GM12874 (cell line): ENCODE data around the gene SLC9A4.

Source experiments
- TF ChIP-seq, protein P1 (sequence below): IDR thresholded peaks from 2 replicates; pipeline ENCODE4 v1.5.1; 2011; ENCODE audit warnings: low read depth, mild to moderate bottlenecking, control low read depth, low read length, moderate library complexity; ENCODE audit not compliant: insufficient read depth

Gene SLC9A4

DNA sequence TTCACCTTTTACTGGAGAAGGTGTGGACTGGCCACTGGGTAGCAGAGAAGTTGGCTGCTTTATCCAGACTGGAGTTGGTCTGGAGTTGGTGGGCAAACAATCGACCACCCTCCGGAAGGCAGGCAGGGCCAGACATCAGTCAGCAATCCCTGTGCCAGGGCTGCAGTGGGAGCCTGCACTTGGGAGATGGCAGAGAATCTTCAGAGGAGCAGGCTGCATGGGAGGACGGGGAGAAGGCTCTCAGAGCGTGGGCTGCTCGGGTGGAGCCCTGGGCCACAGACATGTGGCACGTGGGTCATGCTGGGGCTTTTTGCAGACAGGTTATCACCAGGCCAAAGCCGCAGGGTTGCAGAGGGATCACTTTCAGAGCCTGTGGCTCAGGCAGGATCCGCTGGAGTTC lies 29.6 kb downstream of the SLC9A4 start:
- TF ChIP-seq, protein P1, sequence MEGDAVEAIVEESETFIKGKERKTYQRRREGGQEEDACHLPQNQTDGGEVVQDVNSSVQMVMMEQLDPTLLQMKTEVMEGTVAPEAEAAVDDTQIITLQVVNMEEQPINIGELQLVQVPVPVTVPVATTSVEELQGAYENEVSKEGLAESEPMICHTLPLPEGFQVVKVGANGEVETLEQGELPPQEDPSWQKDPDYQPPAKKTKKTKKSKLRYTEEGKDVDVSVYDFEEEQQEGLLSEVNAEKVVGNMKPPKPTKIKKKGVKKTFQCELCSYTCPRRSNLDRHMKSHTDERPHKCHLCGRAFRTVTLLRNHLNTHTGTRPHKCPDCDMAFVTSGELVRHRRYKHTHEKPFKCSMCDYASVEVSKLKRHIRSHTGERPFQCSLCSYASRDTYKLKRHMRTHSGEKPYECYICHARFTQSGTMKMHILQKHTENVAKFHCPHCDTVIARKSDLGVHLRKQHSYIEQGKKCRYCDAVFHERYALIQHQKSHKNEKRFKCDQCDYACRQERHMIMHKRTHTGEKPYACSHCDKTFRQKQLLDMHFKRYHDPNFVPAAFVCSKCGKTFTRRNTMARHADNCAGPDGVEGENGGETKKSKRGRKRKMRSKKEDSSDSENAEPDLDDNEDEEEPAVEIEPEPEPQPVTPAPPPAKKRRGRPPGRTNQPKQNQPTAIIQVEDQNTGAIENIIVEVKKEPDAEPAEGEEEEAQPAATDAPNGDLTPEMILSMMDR = no peak

- TF ChIP-seq, protein P1 = no peak
These were observed 31.8 kb downstream of the SLC9A4 start for GRCh38 chr2:102504833-102505232.

- TF ChIP-seq, protein P1 = no peak
These were observed 32.3 kb downstream of the SLC9A4 start for GRCh38 chr2:102505290-102505689.

- TF ChIP-seq, protein P1 = no peak
These were observed 33.7 kb downstream of the SLC9A4 start for GRCh38 chr2:102506743-102507142.

GRCh38 chr2:102508863-102509262 lies 35.8 kb downstream of the SLC9A4 start:
- TF ChIP-seq, protein P1 = no peak

GRCh38 chr2:102509749-102510148 lies 36.7 kb downstream of the SLC9A4 start:
- TF ChIP-seq, protein P1 = no peak

- TF ChIP-seq, protein P1 = no peak
These were observed 38.0 kb downstream of the SLC9A4 start for GRCh38 chr2:102510791-102511575.
